Stimulated activated naive CD8-positive, alpha-beta T cell treated with anti-CD3 and anti-CD28 coated beads, Interleukin-15, Interleukin-2, amounts not matched to agents 100 U/mL and 50 U/mL, for 24 hours (primary cell): Measurements from ENCODE around the gene PPCS.

Source experiments
- ATAC-seq: fragments of 150-1000 bp; cut with Tn5 transposase; one replicate; pipeline ENCODE4 v1.10.0; 2021
- DNase-seq: peaks from one replicate; pipeline ENCODE4 v3.0.0; 2021

Gene PPCS

GRCh38 chr1:42456010-42456753 lies at the start of gene PPCS, which contains the start of gene ZMYND12:
Gene PPCS, plus strand, starts transcription at chr1:42456543. Its CDS starts 23 bp downstream, at chr1:42456566.
Gene ZMYND12, minus strand, starts transcription at chr1:42456022. Its CDS starts 25 bp downstream, at chr1:42455997.
- DNase-seq, result peak; percentile 94
- peak; percentile 93 for ATAC-seq

GRCh38 chr1:42414551-42415496 lies 41.5 kb upstream of the PPCS start:
- DNase-seq (no peak), ATAC-seq (no peak)

GRCh38 chr1:42417166-42417565 lies 39.2 kb upstream of the PPCS start:
- DNase-seq, result no peak
- no peak for ATAC-seq

GRCh38 chr1:42418516-42418915 lies 37.8 kb upstream of the PPCS start:
- ATAC-seq (no peak), DNase-seq (no peak)

- DNase-seq (no peak), ATAC-seq (no peak)
These were observed 37.1 kb upstream of the PPCS start for GRCh38 chr1:42419126-42419821.

GRCh38 chr1:42420121-42420520 lies 36.2 kb upstream of the PPCS start:
- no peak for ATAC-seq
- DNase-seq, result no peak

- no peak for DNase-seq
- no peak for ATAC-seq
These were observed 35.3 kb upstream of the PPCS start for GRCh38 chr1:42420911-42421585.

- ATAC-seq, result no peak
- no peak for DNase-seq
These were observed 33.6 kb upstream of the PPCS start for GRCh38 chr1:42422737-42423136.

GRCh38 chr1:42423681-42424080 lies 32.7 kb upstream of the PPCS start:
- no peak for ATAC-seq
- no peak for DNase-seq

GRCh38 chr1:42424201-42424600 lies 32.1 kb upstream of the PPCS start:
- ATAC-seq (no peak), DNase-seq (no peak)

- ATAC-seq (no peak), DNase-seq (no peak)
These were observed 29.1 kb upstream of the PPCS start for GRCh38 chr1:42427240-42427639.

GRCh38 chr1:42429603-42430002 lies 26.7 kb upstream of the PPCS start:
- DNase-seq (no peak), ATAC-seq (no peak)

- ATAC-seq, result no peak
- no peak for DNase-seq
These were observed 25.8 kb upstream of the PPCS start for GRCh38 chr1:42430286-42431135.

GRCh38 chr1:42431514-42431913 lies 24.8 kb upstream of the PPCS start:
- ATAC-seq (no peak), DNase-seq (no peak)

GRCh38 chr1:42432714-42433113 lies 23.6 kb upstream of the PPCS start:
- ATAC-seq (no peak), DNase-seq (no peak)

GRCh38 chr1:42433369-42433768 lies 23.0 kb upstream of the PPCS start:
- no peak for ATAC-seq
- no peak for DNase-seq

- ATAC-seq (no peak), DNase-seq (no peak)
These were observed 22.0 kb upstream of the PPCS start for GRCh38 chr1:42434340-42434739.

GRCh38 chr1:42439940-42440339 lies 16.4 kb upstream of the PPCS start:
- DNase-seq (no peak), ATAC-seq (no peak)

GRCh38 chr1:42442662-42443061 lies 13.7 kb upstream of the PPCS start:
- ATAC-seq (no peak), DNase-seq (no peak)

GRCh38 chr1:42449256-42449655 lies 7.1 kb upstream of the PPCS start:
- ATAC-seq (no peak), DNase-seq (no peak)

- ATAC-seq (no peak), DNase-seq (no peak)
These were observed 6.3 kb upstream of the PPCS start for GRCh38 chr1:42450061-42450460.
